Lower leg skin (tissue), 4 donors: ENCODE data around the gene EHD4. TPM values are rescaled to one million over a fixed set of nuclear protein-coding genes. Genes with fewer than 3 reads are reported as not detected.

Source experiments
- DNase-seq, 2 donors: peaks; one replicate each; pipeline ENCODE4 v3.0.0-alpha.2; 2019; ENCODE audit warnings: low spot score in 2 of 2
- H3K4me3 ChIP-seq: fragments of 200-600 bp; sonication (generic); 2 replicates; pipeline ENCODE4 v1.5.1; 2017; ENCODE audit warnings: mild to moderate bottlenecking, low read depth; ENCODE audit not compliant: poor library complexity, severe bottlenecking
- POLR2A ChIP-seq, 2 donors: fragments of 450-650 bp; IDR thresholded peaks; one replicate each; pipeline ENCODE4 v1.6.1; 2016 to 2017; ENCODE audit warnings: antibody characterized with exemption in 2 of 2, mild to moderate bottlenecking in 1 of 2, moderate library complexity in 1 of 2
- WGBS, 2 donors: methylation state at CpG; one replicate each; pipeline ENCODE4 v1.1.5; 2018; 5-methylcytosine and 5-hydroxymethylcytosine counted together
- intact Hi-C: fragments of 100-400 bp; cut with DNase I; formaldehyde crosslinking; loops from one replicate; pipeline ENCODE4 v1.15.0; 2023; ENCODE audit warnings: low total_unique reads
- total RNA-seq, 4 donors: library from RNA; depleted of rRNA; stranded (reverse); fragments of >200 nt; gene quantifications; one replicate each; pipeline ENCODE4 v1.1.0, GENCODE V29; 2016
- TF ChIP-seq, protein P1 (sequence below), 3 donors: fragments of 450-650 bp; IDR thresholded peaks; one replicate each; pipeline ENCODE4 v1.5.1; 2016; ENCODE audit warnings: antibody characterized with exemption in 3 of 3, mild to moderate bottlenecking in 3 of 3, moderate library complexity in 2 of 3

Gene EHD4
- total RNA-seq, 4 donors from 2014 or later: 19.6 to 27.3 (median 23.3) TPM

DNA sequence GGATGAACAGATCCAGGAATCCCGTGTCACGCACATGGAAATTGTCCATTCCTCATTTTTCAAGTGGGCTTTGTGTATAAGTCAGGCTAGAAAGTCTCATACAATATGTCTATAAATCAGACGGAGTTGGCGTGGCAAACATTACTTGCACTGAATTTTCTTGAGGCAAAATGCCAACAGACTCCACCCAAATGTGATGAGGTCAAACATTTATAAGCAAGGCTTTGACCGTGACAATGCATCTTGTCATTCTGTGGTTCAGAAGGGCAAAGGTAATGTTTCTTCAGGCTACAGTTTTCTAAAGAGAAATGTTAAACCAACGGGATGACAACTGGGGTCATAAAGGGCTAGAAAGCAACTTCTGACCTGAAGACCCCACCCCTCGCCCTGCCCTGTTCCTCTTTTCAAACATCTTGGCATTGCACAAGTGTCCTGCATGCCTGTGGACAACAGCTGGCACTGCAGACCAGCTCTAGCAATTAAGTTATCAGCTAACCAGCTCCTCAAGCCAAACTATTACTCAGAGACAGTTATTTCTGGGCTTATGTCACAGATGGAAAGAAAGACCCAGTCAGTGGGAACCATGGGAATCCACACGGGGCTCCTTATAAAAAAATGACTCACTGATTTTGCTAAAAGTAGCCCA, 42.0 kb downstream of the EHD4 start:
- peak in 1 of 2 donors; percentile 60 for DNase-seq
- TF ChIP-seq POLR2A (IDR thresholded peaks at IDR 0.05): no peak
- TF ChIP-seq, protein P1, sequence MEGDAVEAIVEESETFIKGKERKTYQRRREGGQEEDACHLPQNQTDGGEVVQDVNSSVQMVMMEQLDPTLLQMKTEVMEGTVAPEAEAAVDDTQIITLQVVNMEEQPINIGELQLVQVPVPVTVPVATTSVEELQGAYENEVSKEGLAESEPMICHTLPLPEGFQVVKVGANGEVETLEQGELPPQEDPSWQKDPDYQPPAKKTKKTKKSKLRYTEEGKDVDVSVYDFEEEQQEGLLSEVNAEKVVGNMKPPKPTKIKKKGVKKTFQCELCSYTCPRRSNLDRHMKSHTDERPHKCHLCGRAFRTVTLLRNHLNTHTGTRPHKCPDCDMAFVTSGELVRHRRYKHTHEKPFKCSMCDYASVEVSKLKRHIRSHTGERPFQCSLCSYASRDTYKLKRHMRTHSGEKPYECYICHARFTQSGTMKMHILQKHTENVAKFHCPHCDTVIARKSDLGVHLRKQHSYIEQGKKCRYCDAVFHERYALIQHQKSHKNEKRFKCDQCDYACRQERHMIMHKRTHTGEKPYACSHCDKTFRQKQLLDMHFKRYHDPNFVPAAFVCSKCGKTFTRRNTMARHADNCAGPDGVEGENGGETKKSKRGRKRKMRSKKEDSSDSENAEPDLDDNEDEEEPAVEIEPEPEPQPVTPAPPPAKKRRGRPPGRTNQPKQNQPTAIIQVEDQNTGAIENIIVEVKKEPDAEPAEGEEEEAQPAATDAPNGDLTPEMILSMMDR (IDR thresholded peaks at IDR 0.05): no peak
- 37% methylated on average over 8 of the region's 8 CpGs for WGBS, 2 donors
- intact Hi-C loops: no loop called here
- no peak overlapping the region for H3K4me3 ChIP-seq

DNA sequence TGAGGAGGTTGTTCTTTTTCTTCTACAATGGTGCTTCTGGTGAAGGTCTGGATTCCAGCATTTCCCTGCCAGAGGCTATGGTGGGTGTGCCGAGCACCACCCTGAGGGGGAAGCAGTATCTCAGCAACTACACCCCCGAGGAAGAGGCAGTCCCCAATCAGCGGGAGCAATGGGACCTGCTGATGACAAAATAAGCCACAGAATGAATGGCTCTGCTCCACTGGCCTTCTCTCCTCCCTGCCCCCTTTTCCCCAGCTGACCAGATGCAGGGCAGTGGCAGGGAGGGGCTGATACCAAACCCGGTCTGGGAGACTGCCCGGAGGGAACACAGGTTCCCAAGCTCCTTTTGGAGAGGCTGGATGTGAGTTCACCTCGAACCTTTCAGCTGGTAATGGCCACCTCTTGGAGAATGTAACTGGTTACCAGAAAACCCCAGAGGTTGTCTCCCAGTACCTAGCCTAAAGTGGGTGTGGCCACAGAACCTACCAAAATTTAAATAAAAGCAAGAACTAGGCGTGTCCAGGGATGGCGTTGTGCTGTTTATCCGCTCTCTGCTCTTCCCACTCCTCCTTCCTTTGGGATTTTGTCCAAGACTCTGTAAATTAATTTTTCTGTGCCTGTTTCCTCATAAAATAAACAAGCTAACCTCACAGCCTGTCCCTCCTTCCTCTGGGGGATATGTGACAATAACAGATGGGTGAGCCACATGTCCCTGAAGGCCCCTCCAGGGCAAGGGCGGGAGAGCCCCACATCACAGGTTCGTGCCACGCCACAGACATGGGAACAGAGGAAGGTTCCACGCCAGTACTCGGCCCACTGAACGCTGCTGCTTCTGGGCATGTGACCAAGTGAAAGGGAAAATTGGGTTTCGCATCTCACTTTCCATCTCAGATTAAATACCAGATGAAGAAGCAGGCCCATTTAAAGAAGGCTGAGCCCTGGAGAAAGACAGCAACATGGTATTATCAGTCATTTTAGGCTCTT, 43.4 kb downstream of the EHD4 start:
- H3K4me3 ChIP-seq: no peak overlapping the region
- no peak for TF ChIP-seq POLR2A (IDR thresholded peaks at IDR 0.05)
- TF ChIP-seq, protein P1 (IDR thresholded peaks at IDR 0.05): no peak
- intact Hi-C loops: no loop called here
- peak in 1 of 2 donors; percentile 74 for DNase-seq
- 38 to 40% methylated on average over 16 of the region's 16 CpGs for WGBS, 2 donors

DNA sequence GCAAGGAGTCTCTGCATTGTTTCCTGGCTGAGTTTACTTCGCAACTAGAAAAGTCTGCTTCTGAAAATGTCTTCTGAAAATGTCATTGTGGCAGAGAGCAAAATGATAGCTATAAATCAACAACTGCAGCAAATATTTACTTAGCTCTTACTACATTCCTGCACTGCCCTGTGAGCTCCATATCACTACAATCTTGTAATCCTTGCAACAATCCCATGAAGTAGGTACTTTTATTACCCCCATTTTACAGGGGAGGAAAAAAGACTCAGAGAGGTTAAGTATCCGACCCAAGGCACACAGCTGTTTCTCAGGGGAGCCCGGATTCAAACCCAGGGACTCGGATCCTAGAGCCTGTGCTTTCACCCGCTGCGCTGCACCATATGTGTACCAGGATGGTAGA, 44.3 kb downstream of the EHD4 start:
- no peak overlapping the region for H3K4me3 ChIP-seq
- intact Hi-C loops: no loop called here
- WGBS, 2 donors: 85 to 90% methylated on average over 6 of the region's 6 CpGs
- no peak for DNase-seq
- TF ChIP-seq POLR2A (IDR thresholded peaks at IDR 0.05): no peak
- TF ChIP-seq, protein P1 (IDR thresholded peaks at IDR 0.05): no peak

DNA sequence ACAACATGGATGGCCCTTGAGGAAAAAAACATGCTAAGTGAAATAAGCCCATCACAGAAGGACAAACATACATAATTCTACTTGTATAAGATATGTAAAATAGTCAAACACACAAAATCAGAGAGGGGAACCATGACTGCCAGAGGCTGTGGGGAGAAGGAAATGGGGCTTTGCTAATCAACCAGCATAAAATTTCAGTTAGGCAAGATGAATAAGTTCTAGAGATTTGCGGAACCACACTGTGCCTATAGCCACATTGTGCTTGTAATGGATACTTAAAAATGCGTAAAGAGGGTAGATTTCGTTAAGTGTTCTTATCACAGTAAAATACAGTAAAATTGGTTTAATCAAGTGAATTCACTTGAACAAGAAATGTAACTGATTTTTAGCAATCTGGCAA, 44.8 kb downstream of the EHD4 start:
- no peak for DNase-seq
- intact Hi-C loops: no loop called here
- no peak for TF ChIP-seq POLR2A (IDR thresholded peaks at IDR 0.05)
- TF ChIP-seq, protein P1 (IDR thresholded peaks at IDR 0.05): no peak
- 93 to 98% methylated on average over 3 of the region's 3 CpGs for WGBS, 2 donors
- no peak overlapping the region for H3K4me3 ChIP-seq

DNA sequence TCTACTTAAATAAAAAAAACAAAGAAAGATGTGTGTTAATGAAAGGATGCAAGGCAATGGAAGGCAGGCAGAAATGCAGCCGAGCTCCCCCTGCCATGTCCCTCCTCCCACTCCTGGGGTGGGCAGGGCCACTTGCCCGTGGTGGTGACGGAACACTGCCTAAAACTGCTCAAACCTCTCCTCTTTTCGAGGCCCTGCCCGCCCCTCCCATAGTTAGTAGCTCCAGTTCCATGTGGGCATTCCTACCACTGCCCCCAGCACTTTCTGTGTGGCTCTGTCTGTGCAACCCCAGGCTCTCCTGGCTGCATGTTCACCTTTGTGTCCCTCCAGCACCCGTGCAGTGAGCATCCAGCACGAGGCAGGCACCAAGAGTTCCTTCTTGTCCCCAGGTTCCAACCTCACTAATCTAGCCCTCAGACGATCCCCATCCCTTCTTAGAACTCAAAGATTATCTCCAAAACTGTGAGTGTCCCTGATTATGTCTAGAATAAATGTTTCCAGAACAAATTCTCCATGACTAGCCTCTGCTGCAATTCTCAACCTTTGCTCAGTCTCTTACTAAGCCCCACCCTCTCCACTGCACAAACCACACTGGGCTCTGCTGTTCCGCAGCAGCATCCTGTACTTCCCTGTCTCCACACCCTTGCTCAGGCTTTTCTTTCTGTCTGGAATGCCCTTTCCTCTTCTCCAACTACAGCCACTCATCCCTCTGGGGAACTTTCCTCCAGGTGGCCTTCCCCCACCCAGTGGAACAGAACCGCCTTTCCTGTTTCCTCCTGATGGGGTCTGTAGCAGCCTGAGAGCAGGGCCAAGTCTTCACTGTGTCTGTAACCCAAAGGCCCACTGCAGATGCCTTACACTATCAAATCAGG, 45.9 kb downstream of the EHD4 start:
- WGBS, 2 donors: 61 to 69% methylated on average over 10 of the region's 10 CpGs
- no peak overlapping the region for H3K4me3 ChIP-seq
- intact Hi-C loops: no loop called here
- TF ChIP-seq, protein P1 (IDR thresholded peaks at IDR 0.05): no peak
- no peak for TF ChIP-seq POLR2A (IDR thresholded peaks at IDR 0.05)
- DNase-seq: no peak
